CD4-positive, CD25-positive, alpha-beta regulatory T cell (primary cell): ENCODE measurements around the gene RECK. TPM values are rescaled to one million over a fixed set of nuclear protein-coding genes. Genes with fewer than 3 reads are reported as not detected.
A peak's percentile ranks its signal among the peaks of the same experiment; 100 is the strongest.

Source experiments
- ATAC-seq, 2 donors: fragments of 150-1000 bp; cut with Tn5 transposase; one replicate each; pipeline ENCODE4 v1.10.0; 2021; ENCODE audit warnings: low read depth in 2 of 2, moderate number of reproducible peaks in 2 of 2, moderate library complexity in 1 of 2
- DNase-seq, 3 donors: peaks; one replicate each; pipeline versions ENCODE4 v3.0.0 to v3.0.0-alpha.2; 2012 to 2022; ENCODE audit warnings: mixed read lengths in 1 of 3
- H3K27ac ChIP-seq: one replicate; pipeline ENCODE4 v1.7.0; 2013; ENCODE audit warnings: mild to moderate bottlenecking, low read length; ENCODE audit not compliant: insufficient read depth, poor library complexity, severe bottlenecking
- H3K27me3 ChIP-seq: one replicate; pipeline ENCODE4 v1.7.0; 2013; ENCODE audit warnings: low read length; ENCODE audit not compliant: control insufficient read depth, insufficient read depth
- H3K36me3 ChIP-seq: one replicate; pipeline ENCODE4 v1.7.0; 2013; ENCODE audit warnings: mild to moderate bottlenecking, low read length, moderate library complexity; ENCODE audit not compliant: control insufficient read depth, insufficient read depth
- H3K4me1 ChIP-seq: 2 replicates; pipeline ENCODE4 v1.7.0; 2013; ENCODE audit warnings: mild to moderate bottlenecking, low read length; ENCODE audit not compliant: insufficient read depth, control insufficient read depth, poor library complexity, severe bottlenecking
- H3K4me3 ChIP-seq: one replicate; pipeline ENCODE4 v1.7.0; 2013; ENCODE audit warnings: low read depth, mild to moderate bottlenecking, low read length, moderate library complexity
- H3K9me3 ChIP-seq, 2 experiments: 1 replicate in 1 of 2; 2 replicates in 1 of 2; pipeline ENCODE4 v1.7.0; 2013; ENCODE audit warnings: low read length in 2 of 2, mild to moderate bottlenecking in 1 of 2, moderate library complexity in 1 of 2; ENCODE audit not compliant: control insufficient read depth in 2 of 2
- H3K27ac Mint-ChIP-seq, 3 donors: one replicate each; pipeline ENCODE4 v1.8.0; 2020 to 2022; ENCODE audit warnings: mild to moderate bottlenecking in 3 of 3, mixed read lengths in 3 of 3, moderate library complexity in 2 of 3
- H3K27me3 Mint-ChIP-seq: one replicate; pipeline ENCODE4 v1.8.0; 2022; ENCODE audit warnings: mild to moderate bottlenecking, mixed read lengths
- H3K36me3 Mint-ChIP-seq: one replicate; pipeline ENCODE4 v1.8.0; 2020; ENCODE audit warnings: mixed read lengths
- H3K4me1 Mint-ChIP-seq, 4 donors: one replicate each; pipeline ENCODE4 v1.8.0; 2020 to 2022; ENCODE audit warnings: mixed read lengths in 4 of 4, mild to moderate bottlenecking in 1 of 4
- H3K4me3 Mint-ChIP-seq, 4 donors: one replicate each; pipeline ENCODE4 v1.8.0; 2020 to 2022; ENCODE audit warnings: mild to moderate bottlenecking in 4 of 4, mixed read lengths in 4 of 4, moderate library complexity in 3 of 4
- H3K9me3 Mint-ChIP-seq, 7 donors: one replicate each; pipeline ENCODE4 v1.8.0; 2020 to 2022; ENCODE audit warnings: mixed read lengths in 7 of 7, mild to moderate bottlenecking in 3 of 7, moderate library complexity in 2 of 7
- polyA plus RNA-seq, 4 donors: library from polyadenylated mRNA; unstranded; fragments of 300-500 nt; fragmentation: Illumina TruSeq; gene quantifications; one replicate each; pipeline ENCODE4 v1.2.3, GENCODE V29; 2021
- total RNA-seq: library from RNA; stranded (reverse); gene quantifications from one replicate; pipeline ENCODE4 v1.2.3, GENCODE V29; 2022

RECK gene
- total and polyA plus RNA-seq, 5 donors from 2014 or later = 5.5 to 12.6 (median 6.5) TPM

- H3K27ac Mint-ChIP-seq = no peak overlapping the region
- Histone ChIP-seq H3K4me1 (no peaks in the 10 kb centered on the region), H3K27me3 (peaks cover 21% of the 10 kb centered on the region), H3K36me3 (no peaks in the 10 kb centered on the region), H3K9me3 (no peaks in the 10 kb centered on the region), H3K4me3 (no peak overlapping the region), H3K27ac (no peak overlapping the region)
- ATAC-seq (no peak), DNase-seq (no peak)
- H3K4me3 Mint-ChIP-seq = no peak overlapping the region
- peaks cover 37% of the 10 kb centered on the region for H3K27me3 Mint-ChIP-seq
- H3K36me3 Mint-ChIP-seq = no peaks in the 10 kb centered on the region
- peaks cover 0 to 1% (median 0%) of the 10 kb centered on the region in 7 donors for H3K9me3 Mint-ChIP-seq
- peaks cover 0 to 4% (median 0%) of the 10 kb centered on the region in 4 donors for H3K4me1 Mint-ChIP-seq
These were observed 7.5 kb upstream of the RECK start for GRCh38 chr9:36029202-36029601.

GRCh38 chr9:36029765-36030528 lies 6.8 kb upstream of the RECK start:
- ATAC-seq = no peak
- no peak overlapping the region for H3K4me3 ChIP-seq
- Mint-ChIP-seq H3K4me1 (peaks cover 0 to 4% (median 0%) of the 10 kb centered on the region in 4 donors), H3K27ac (no peak overlapping the region), H3K9me3 (peaks cover 0 to 1% (median 0%) of the 10 kb centered on the region in 7 donors), H3K4me3 (no peak overlapping the region), H3K27me3 (peaks cover 40% of the 10 kb centered on the region), H3K36me3 (no peaks in the 10 kb centered on the region)
- no peak overlapping the region for H3K27ac ChIP-seq
- peaks cover 21% of the 10 kb centered on the region for H3K27me3 ChIP-seq
- no peaks in the 10 kb centered on the region for H3K9me3 ChIP-seq
- no peaks in the 10 kb centered on the region for H3K36me3 ChIP-seq
- DNase-seq = no peak
- no peaks in the 10 kb centered on the region for H3K4me1 ChIP-seq

GRCh38 chr9:36030871-36031270 lies 5.8 kb upstream of the RECK start:
- Mint-ChIP-seq H3K36me3 (no peaks in the 10 kb centered on the region), H3K4me1 (peaks cover 0 to 4% (median 0%) of the 10 kb centered on the region in 4 donors), H3K27ac (no peak overlapping the region), H3K4me3 (no peak overlapping the region), H3K9me3 (peaks cover 0 to 1% (median 0%) of the 10 kb centered on the region in 7 donors), H3K27me3 (peaks cover 42% of the 10 kb centered on the region)
- ATAC-seq (no peak), DNase-seq (no peak)
- no peak overlapping the region for H3K4me3 ChIP-seq
- H3K9me3 ChIP-seq = no peaks in the 10 kb centered on the region
- no peak overlapping the region for H3K27ac ChIP-seq
- no peaks in the 10 kb centered on the region for H3K4me1 ChIP-seq
- H3K36me3 ChIP-seq = no peaks in the 10 kb centered on the region
- H3K27me3 ChIP-seq = peaks cover 19% of the 10 kb centered on the region

- no peak for ATAC-seq
- peaks cover 19% of the 10 kb centered on the region for H3K27me3 ChIP-seq
- Mint-ChIP-seq H3K4me3 (no peak overlapping the region), H3K9me3 (peaks cover 0 to 1% (median 0%) of the 10 kb centered on the region in 7 donors), H3K27me3 (peaks cover 42% of the 10 kb centered on the region), H3K4me1 (peaks cover 0 to 4% (median 2%) of the 10 kb centered on the region in 4 donors), H3K36me3 (no peaks in the 10 kb centered on the region), H3K27ac (no peak overlapping the region)
- H3K9me3 ChIP-seq = no peaks in the 10 kb centered on the region
- DNase-seq = no peak
- no peak overlapping the region for H3K4me3 ChIP-seq
- no peak overlapping the region for H3K27ac ChIP-seq
- no peaks in the 10 kb centered on the region for H3K36me3 ChIP-seq
- H3K4me1 ChIP-seq = peaks cover 7% of the 10 kb centered on the region
These were observed 4.7 kb upstream of the RECK start for GRCh38 chr9:36031774-36032555.

GRCh38 chr9:36033788-36034187 lies 2.9 kb upstream of the RECK start:
- H3K36me3 ChIP-seq = no peaks in the 10 kb centered on the region
- no peak overlapping the region for H3K4me3 ChIP-seq
- ATAC-seq (no peak), DNase-seq (no peak)
- Mint-ChIP-seq H3K27ac (no peak overlapping the region), H3K9me3 (peaks cover 0 to 1% (median 0%) of the 10 kb centered on the region in 7 donors), H3K4me1 (peaks cover 8 to 17% (median 12%) of the 10 kb centered on the region in 4 donors), H3K4me3 (peak overlapping the region in 2 of 4 donors; percentile 66 to 84), H3K36me3 (no peaks in the 10 kb centered on the region), H3K27me3 (peaks cover 48% of the 10 kb centered on the region)
- H3K27ac ChIP-seq = no peak overlapping the region
- peaks cover 19% of the 10 kb centered on the region for H3K27me3 ChIP-seq
- H3K9me3 ChIP-seq = no peaks in the 10 kb centered on the region
- peaks cover 20% of the 10 kb centered on the region for H3K4me1 ChIP-seq

- H3K36me3 Mint-ChIP-seq = no peaks in the 10 kb centered on the region
- H3K4me1 Mint-ChIP-seq = peaks cover 8 to 19% (median 13%) of the 10 kb centered on the region in 4 donors
- peaks cover 48% of the 10 kb centered on the region for H3K27me3 Mint-ChIP-seq
- Histone ChIP-seq H3K27me3 (peaks cover 19% of the 10 kb centered on the region), H3K4me3 (no peak overlapping the region), H3K36me3 (no peaks in the 10 kb centered on the region), H3K9me3 (no peaks in the 10 kb centered on the region), H3K27ac (no peak overlapping the region), H3K4me1 (peaks cover 20% of the 10 kb centered on the region)
- H3K4me3 Mint-ChIP-seq = no peak overlapping the region
- ATAC-seq = no peak
- H3K27ac Mint-ChIP-seq = no peak overlapping the region
- DNase-seq = no peak
- peaks cover 0 to 1% (median 0%) of the 10 kb centered on the region in 7 donors for H3K9me3 Mint-ChIP-seq
These were observed 2.5 kb upstream of the RECK start for GRCh38 chr9:36034234-36034633.

- Mint-ChIP-seq H3K4me1 (peaks cover 12 to 26% (median 17%) of the 10 kb centered on the region in 4 donors), H3K4me3 (peak overlapping the region in 3 of 4 donors; percentile 25 to 48 (median 31)), H3K36me3 (no peaks in the 10 kb centered on the region), H3K27ac (no peak overlapping the region), H3K9me3 (peaks cover 0 to 1% (median 0%) of the 10 kb centered on the region in 7 donors), H3K27me3 (peaks cover 41% of the 10 kb centered on the region)
- ATAC-seq = no peak
- H3K36me3 ChIP-seq = no peaks in the 10 kb centered on the region
- no peak overlapping the region for H3K4me3 ChIP-seq
- peaks cover 20% of the 10 kb centered on the region for H3K4me1 ChIP-seq
- no peaks in the 10 kb centered on the region for H3K9me3 ChIP-seq
- no peak overlapping the region for H3K27ac ChIP-seq
- no peak for DNase-seq
- H3K27me3 ChIP-seq = peaks cover 13% of the 10 kb centered on the region
These were observed 1.7 kb upstream of the RECK start for GRCh38 chr9:36035006-36035405.
